ENCODE measurements around the gene TRAM2. TPM values are rescaled to one million over a fixed set of nuclear protein-coding genes. Genes with fewer than 3 reads are reported as not detected.

The TRAM2 gene
- total and polyA plus RNA-seq, 2 of the 13 experiments (the other 11 are each of a cell fraction or from before 2014, with no cell fraction given), result 49.1 to 72.5 TPM

- TF ChIP-seq ARID5B (CRISPR knock-in tag; IDR thresholded peaks at IDR 0.05) (0 out of 2 replicates have a peak, but pooled peaks have one; percentile 8), PRPF4 (IDR thresholded peaks at IDR 0.05; ENCODE audit: low read depth, low read length, poor library complexity, severe bottlenecking) (no peak), NR2F2 (IDR thresholded peaks at IDR 0.05; ENCODE audit: borderline replicate concordance, low read depth) (no peak), RAD51 (IDR thresholded peaks at IDR 0.05; ENCODE audit: borderline replicate concordance) (no peak), ZZZ3 (CRISPR knock-in tag; IDR thresholded peaks at IDR 0.05; ENCODE audit: borderline replicate concordance) (no peak), ZNF460 (CRISPR knock-in tag; IDR thresholded peaks at IDR 0.05; ENCODE audit: borderline replicate concordance) (no peak), ZNF7 (CRISPR knock-in tag; IDR thresholded peaks at IDR 0.05) (peak; percentile 75), RARG (CRISPR knock-in tag; IDR thresholded peaks at IDR 0.05; ENCODE audit: low read depth) (no peak), E2F5 (CRISPR knock-in tag; conservative IDR thresholded peaks at IDR 0.05) (no peak), GMEB1 (CRISPR knock-in tag; IDR thresholded peaks at IDR 0.05; ENCODE audit: borderline replicate concordance) (no peak), RFX1 (IDR thresholded peaks at IDR 0.05) (no peak), BORCS8-MEF2B (CRISPR knock-in tag; IDR thresholded peaks at IDR 0.05) (no peak), FOSL1 (CRISPR knock-in tag; IDR thresholded peaks at IDR 0.05; ENCODE audit: borderline replicate concordance) (no peak), PLSCR1 (CRISPR knock-in tag; IDR thresholded peaks at IDR 0.05; ENCODE audit: borderline replicate concordance) (no peak), DDIT3 (CRISPR knock-in tag; IDR thresholded peaks at IDR 0.05) (no peak), HNF4A (CRISPR knock-in tag; IDR thresholded peaks at IDR 0.05) (peak; percentile 13; the same call in 1 of the 2 replicates), ZNF430 (CRISPR knock-in tag; IDR thresholded peaks at IDR 0.05) (no peak), ZNF609 (CRISPR knock-in tag; IDR thresholded peaks at IDR 0.05; ENCODE audit: borderline replicate concordance) (no peak)
Measured at GRCh38 chr6:52566853-52567279, 10.0 kb downstream of the TRAM2 start (continued).

All from HepG2 (cell line).